SK-N-SH (cell line): ENCODE measurements around the gene SHB.

Experiments
- CHD2 ChIP-seq: fragments of 150-350 bp; IDR thresholded peaks from 2 replicates; pipeline ENCODE4 v1.6.1; 2018; ENCODE audit warnings: low read length; ENCODE audit not compliant: partially characterized antibody
- CTCF ChIP-seq: fragments of 200-600 bp; sonication (generic); IDR thresholded peaks from 2 replicates; pipeline ENCODE4 v1.6.1; 2017; ENCODE audit warnings: antibody characterized with exemption, mild to moderate bottlenecking, moderate library complexity
- GABPA ChIP-seq: IDR thresholded peaks from 2 replicates; pipeline ENCODE4 v1.4.0; 2012; ENCODE audit warnings: low read depth, mild to moderate bottlenecking
- POLR2AphosphoS5 ChIP-seq: IDR thresholded peaks from 2 replicates; pipeline ENCODE4 v1.6.1; 2012; ENCODE audit warnings: low read depth, low read length
- RCOR1 ChIP-seq: fragments of 150-350 bp; IDR thresholded peaks from 2 replicates; pipeline ENCODE4 v1.6.1; 2017; ENCODE audit warnings: antibody characterized with exemption, low read length
- REST ChIP-seq: IDR thresholded peaks from 2 replicates; pipeline ENCODE4 v1.6.1; 2012; ENCODE audit warnings: mild to moderate bottlenecking, low read depth, low read length, moderate library complexity
- SIN3A ChIP-seq: IDR thresholded peaks from 2 replicates; pipeline ENCODE4 v1.6.1; 2012; ENCODE audit warnings: low read depth, mild to moderate bottlenecking, low read length, moderate library complexity, borderline replicate concordance
- TAF1 ChIP-seq: IDR thresholded peaks from 2 replicates; pipeline ENCODE4 v1.6.1; 2012; ENCODE audit warnings: low read depth, mild to moderate bottlenecking, low read length, moderate library complexity, borderline replicate concordance
- USF1 ChIP-seq: IDR thresholded peaks from 2 replicates; pipeline ENCODE4 v1.4.0; 2012; ENCODE audit warnings: low read depth, borderline replicate concordance

GRCh38 chr9:37936965-37937364 is 132.1 kb downstream of the SHB start:
- TF ChIP-seq CHD2 (peak; percentile 45), TAF1 (no peak), CTCF (no peak), USF1 (no peak), POLR2AphosphoS5 (no peak), REST (no peak), RCOR1 (no peak; the same call in 1 of the 2 replicates), GABPA (no peak), SIN3A (peak; percentile 29; the same call in 1 of the 2 replicates)
